ENCODE measurements around the gene MMEL1. TPM values are rescaled to one million over a fixed set of nuclear protein-coding genes. Genes with fewer than 3 reads are reported as not detected.

Gene MMEL1
- total and polyA plus RNA-seq, 2 of the 13 experiments (the other 11 are each of a cell fraction or from before 2014, with no cell fraction given): 0.48 TPM; not detected in 1

DNA sequence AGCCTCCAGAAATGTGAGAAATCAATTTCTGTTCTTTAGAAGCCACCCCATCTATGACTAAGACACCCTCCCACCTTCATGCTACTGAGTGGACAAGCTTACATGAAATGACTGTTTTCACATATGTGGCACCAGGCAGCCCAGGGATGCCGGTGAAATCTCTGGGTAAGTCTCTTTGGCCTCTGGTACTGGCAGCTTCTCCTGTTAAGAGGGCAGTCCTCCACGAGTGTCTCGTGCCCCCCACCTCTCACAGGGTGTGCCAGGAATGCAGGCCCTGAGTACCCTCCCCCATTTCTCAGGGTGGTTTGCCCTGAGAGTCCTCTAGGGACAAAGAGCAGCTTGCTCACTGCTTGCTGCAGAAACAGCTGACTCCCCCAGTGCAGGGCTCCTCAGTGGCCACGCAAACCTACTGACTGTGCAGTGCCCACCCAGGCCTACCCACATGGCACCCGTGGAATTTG lies 49.5 kb downstream of the MMEL1 start (continued):
- TF ChIP-seq, protein P1, sequence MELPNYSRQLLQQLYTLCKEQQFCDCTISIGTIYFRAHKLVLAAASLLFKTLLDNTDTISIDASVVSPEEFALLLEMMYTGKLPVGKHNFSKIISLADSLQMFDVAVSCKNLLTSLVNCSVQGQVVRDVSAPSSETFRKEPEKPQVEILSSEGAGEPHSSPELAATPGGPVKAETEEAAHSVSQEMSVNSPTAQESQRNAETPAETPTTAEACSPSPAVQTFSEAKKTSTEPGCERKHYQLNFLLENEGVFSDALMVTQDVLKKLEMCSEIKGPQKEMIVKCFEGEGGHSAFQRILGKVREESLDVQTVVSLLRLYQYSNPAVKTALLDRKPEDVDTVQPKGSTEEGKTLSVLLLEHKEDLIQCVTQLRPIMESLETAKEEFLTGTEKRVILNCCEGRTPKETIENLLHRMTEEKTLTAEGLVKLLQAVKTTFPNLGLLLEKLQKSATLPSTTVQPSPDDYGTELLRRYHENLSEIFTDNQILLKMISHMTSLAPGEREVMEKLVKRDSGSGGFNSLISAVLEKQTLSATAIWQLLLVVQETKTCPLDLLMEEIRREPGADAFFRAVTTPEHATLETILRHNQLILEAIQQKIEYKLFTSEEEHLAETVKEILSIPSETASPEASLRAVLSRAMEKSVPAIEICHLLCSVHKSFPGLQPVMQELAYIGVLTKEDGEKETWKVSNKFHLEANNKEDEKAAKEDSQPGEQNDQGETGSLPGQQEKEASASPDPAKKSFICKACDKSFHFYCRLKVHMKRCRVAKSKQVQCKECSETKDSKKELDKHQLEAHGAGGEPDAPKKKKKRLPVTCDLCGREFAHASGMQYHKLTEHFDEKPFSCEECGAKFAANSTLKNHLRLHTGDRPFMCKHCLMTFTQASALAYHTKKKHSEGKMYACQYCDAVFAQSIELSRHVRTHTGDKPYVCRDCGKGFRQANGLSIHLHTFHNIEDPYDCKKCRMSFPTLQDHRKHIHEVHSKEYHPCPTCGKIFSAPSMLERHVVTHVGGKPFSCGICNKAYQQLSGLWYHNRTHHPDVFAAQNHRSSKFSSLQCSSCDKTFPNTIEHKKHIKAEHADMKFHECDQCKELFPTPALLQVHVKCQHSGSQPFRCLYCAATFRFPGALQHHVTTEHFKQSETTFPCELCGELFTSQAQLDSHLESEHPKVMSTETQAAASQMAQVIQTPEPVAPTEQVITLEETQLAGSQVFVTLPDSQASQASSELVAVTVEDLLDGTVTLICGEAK (IDR thresholded peaks at IDR 0.05): no peak
- TF ChIP-seq, protein P1 (CRISPR knock-in tag; IDR thresholded peaks at IDR 0.05): no peak
- TF ChIP-seq CBFB (CRISPR knock-in tag; IDR thresholded peaks at IDR 0.05): no peak
- no peak for TF ChIP-seq KIAA2018 (CRISPR knock-in tag; IDR thresholded peaks at IDR 0.05; ENCODE audit: borderline replicate concordance)
- no peak for TF ChIP-seq PAWR (CRISPR knock-in tag; IDR thresholded peaks at IDR 0.05; ENCODE audit: borderline replicate concordance)
- TF ChIP-seq, protein P2, sequence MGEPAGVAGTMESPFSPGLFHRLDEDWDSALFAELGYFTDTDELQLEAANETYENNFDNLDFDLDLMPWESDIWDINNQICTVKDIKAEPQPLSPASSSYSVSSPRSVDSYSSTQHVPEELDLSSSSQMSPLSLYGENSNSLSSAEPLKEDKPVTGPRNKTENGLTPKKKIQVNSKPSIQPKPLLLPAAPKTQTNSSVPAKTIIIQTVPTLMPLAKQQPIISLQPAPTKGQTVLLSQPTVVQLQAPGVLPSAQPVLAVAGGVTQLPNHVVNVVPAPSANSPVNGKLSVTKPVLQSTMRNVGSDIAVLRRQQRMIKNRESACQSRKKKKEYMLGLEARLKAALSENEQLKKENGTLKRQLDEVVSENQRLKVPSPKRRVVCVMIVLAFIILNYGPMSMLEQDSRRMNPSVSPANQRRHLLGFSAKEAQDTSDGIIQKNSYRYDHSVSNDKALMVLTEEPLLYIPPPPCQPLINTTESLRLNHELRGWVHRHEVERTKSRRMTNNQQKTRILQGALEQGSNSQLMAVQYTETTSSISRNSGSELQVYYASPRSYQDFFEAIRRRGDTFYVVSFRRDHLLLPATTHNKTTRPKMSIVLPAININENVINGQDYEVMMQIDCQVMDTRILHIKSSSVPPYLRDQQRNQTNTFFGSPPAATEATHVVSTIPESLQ (CRISPR knock-in tag; conservative IDR thresholded peaks at IDR 0.05): no peak
- no peak for TF ChIP-seq ZNF652 (CRISPR knock-in tag; IDR thresholded peaks at IDR 0.05; ENCODE audit: borderline replicate concordance, low read depth)
- no peak for TF ChIP-seq MTERF4 (CRISPR knock-in tag; IDR thresholded peaks at IDR 0.05)

All from HepG2 (cell line).